Nephron (organoid): ENCODE results near the gene NUP62.
"Not testable (repeated sequence)": the region's sequence is repeated elsewhere in the genome, so short reads cannot be mapped to it uniquely, and the experiment has no call there.

Experiments used
- H3K27ac Mint-ChIP-seq, 3 experiments: 2 replicates each; pipeline ENCODE4 v1.8.0; 2020; ENCODE audit warnings: mixed read lengths in 3 of 3, mild to moderate bottlenecking in 2 of 3, moderate library complexity in 1 of 3
- H3K27me3 Mint-ChIP-seq: 2 replicates; pipeline ENCODE4 v1.8.0; 2021; ENCODE audit warnings: low read depth, mild to moderate bottlenecking, moderate library complexity, mixed read lengths
- H3K36me3 Mint-ChIP-seq: 2 replicates; pipeline ENCODE4 v1.8.0; 2020; ENCODE audit warnings: low read depth, mixed read lengths
- H3K4me1 Mint-ChIP-seq: 2 replicates; pipeline ENCODE4 v1.8.0; 2020; ENCODE audit warnings: mixed read lengths
- H3K4me3 Mint-ChIP-seq, 3 experiments: 2 replicates each; pipeline ENCODE4 v1.8.0; 2020; ENCODE audit warnings: mild to moderate bottlenecking in 3 of 3, mixed read lengths in 3 of 3, moderate library complexity in 2 of 3
- H3K9me3 Mint-ChIP-seq: 2 replicates; pipeline ENCODE4 v1.8.0; 2020; ENCODE audit warnings: mixed read lengths
- TF ChIP-seq, protein P1 (sequence below), 3 experiments: fragments of 200-600 bp; sonication (generic); IDR thresholded peaks; one replicate each; pipeline ENCODE4 v1.5.0; 2021; ENCODE audit warnings: antibody characterized with exemption in 3 of 3; ENCODE audit not compliant: unreplicated experiment in 3 of 3

Gene NUP62

GRCh38 chr19:49949742-49950589 is 20.7 kb upstream of the NUP62 start:
- Mint-ChIP-seq H3K4me3 (peak overlapping the region in 1 of 3 experiments; percentile 3), H3K9me3 (peaks cover 2% of the 10 kb centered on the region), H3K4me1 (peaks cover 47% of the 10 kb centered on the region), H3K27me3 (no peaks in the 10 kb centered on the region), H3K36me3 (no peaks in the 10 kb centered on the region), H3K27ac (peak overlapping the region; percentile 32 to 85 (median 79))
- TF ChIP-seq, protein P1, sequence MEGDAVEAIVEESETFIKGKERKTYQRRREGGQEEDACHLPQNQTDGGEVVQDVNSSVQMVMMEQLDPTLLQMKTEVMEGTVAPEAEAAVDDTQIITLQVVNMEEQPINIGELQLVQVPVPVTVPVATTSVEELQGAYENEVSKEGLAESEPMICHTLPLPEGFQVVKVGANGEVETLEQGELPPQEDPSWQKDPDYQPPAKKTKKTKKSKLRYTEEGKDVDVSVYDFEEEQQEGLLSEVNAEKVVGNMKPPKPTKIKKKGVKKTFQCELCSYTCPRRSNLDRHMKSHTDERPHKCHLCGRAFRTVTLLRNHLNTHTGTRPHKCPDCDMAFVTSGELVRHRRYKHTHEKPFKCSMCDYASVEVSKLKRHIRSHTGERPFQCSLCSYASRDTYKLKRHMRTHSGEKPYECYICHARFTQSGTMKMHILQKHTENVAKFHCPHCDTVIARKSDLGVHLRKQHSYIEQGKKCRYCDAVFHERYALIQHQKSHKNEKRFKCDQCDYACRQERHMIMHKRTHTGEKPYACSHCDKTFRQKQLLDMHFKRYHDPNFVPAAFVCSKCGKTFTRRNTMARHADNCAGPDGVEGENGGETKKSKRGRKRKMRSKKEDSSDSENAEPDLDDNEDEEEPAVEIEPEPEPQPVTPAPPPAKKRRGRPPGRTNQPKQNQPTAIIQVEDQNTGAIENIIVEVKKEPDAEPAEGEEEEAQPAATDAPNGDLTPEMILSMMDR (IDR thresholded peaks at IDR 0.05; ENCODE audit: unreplicated experiment in 3 of 3), result no peak

- peaks cover 2% of the 10 kb centered on the region for H3K9me3 Mint-ChIP-seq
- H3K4me1 Mint-ChIP-seq, result peaks cover 16% of the 10 kb centered on the region
- H3K4me3 Mint-ChIP-seq, result no peak overlapping the region
- H3K36me3 Mint-ChIP-seq, result no peaks in the 10 kb centered on the region
- H3K27me3 Mint-ChIP-seq, result no peaks in the 10 kb centered on the region
- TF ChIP-seq, protein P1 (IDR thresholded peaks at IDR 0.05; ENCODE audit: unreplicated experiment in 3 of 3), result no peak
- no peak overlapping the region for H3K27ac Mint-ChIP-seq
Observed at GRCh38 chr19:49946415-49946814, 17.1 kb upstream of the NUP62 start.

- H3K27ac Mint-ChIP-seq, H3K36me3 Mint-ChIP-seq, H3K4me1 Mint-ChIP-seq, H3K9me3 Mint-ChIP-seq, H3K4me3 Mint-ChIP-seq, H3K27me3 Mint-ChIP-seq: not testable (repeated sequence)
Observed at GRCh38 chr19:49944567-49944966, 15.3 kb upstream of the NUP62 start.

DNA sequence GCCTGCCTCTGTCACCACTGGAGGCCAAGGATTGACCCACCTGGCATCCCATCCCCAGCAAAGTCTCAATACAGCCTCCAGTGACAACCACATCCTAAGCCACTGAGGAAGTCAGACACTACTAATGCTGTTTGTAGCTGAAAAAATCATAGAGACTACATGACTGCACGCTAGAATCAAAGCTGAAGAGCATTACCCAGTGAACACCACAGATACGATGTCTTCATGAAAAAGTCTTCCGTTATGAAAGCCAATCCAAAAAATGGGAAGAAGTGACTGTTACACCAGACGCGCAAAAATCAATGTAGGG is 11.1 kb upstream of the NUP62 start:
- H3K4me1 Mint-ChIP-seq, result no peaks in the 10 kb centered on the region
- no peaks in the 10 kb centered on the region for H3K27me3 Mint-ChIP-seq
- no peak overlapping the region for H3K4me3 Mint-ChIP-seq
- peaks cover 2% of the 10 kb centered on the region for H3K9me3 Mint-ChIP-seq
- peak overlapping the region in 1 of 3 experiments; percentile 21 for H3K27ac Mint-ChIP-seq
- H3K36me3 Mint-ChIP-seq, result no peaks in the 10 kb centered on the region
- TF ChIP-seq, protein P1 (IDR thresholded peaks at IDR 0.05; ENCODE audit: unreplicated experiment in 3 of 3), result no peak

DNA sequence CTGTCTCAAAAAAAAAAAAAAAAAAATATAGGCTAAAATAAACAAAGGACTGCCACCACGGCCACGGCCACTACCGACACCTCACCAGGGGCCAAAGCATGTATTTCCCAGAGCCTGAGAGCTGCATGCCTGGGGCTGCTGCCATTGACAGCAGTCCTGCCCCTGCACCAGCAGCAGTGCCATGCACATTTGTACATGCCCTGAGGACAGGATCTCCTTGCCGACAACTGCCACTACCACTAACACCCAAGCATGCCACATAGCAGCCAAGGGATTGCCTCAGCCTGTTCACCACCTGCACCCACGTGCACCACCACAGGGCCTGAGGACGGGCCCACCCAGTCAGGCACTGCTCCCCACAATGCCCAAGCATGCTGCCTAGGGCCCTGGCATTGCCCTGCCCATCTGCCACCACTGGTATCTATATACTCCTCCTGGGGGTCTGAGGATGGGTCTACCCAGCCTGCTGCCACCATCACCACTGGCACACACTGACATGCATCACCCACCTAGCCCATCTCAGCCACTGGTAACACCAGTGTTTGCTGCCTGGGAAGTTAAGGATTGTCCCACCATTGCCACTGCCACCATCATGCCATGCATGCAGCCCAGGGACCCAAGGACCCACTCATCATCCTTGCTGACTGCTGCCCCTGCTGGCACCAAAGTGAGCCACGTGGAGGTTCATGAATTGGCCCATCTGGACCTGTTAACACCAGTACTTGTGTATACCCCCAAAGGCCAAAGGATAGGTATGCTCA is 10.6 kb upstream of the NUP62 start:
- no peaks in the 10 kb centered on the region for H3K27me3 Mint-ChIP-seq
- TF ChIP-seq, protein P1 (IDR thresholded peaks at IDR 0.05; ENCODE audit: unreplicated experiment in 3 of 3), result no peak
- H3K9me3 Mint-ChIP-seq, result no peaks in the 10 kb centered on the region
- peak overlapping the region in 1 of 3 experiments; percentile 16 for H3K4me3 Mint-ChIP-seq
- H3K27ac Mint-ChIP-seq, result no peak overlapping the region
- H3K4me1 Mint-ChIP-seq, result no peaks in the 10 kb centered on the region
- H3K36me3 Mint-ChIP-seq, result no peaks in the 10 kb centered on the region

DNA sequence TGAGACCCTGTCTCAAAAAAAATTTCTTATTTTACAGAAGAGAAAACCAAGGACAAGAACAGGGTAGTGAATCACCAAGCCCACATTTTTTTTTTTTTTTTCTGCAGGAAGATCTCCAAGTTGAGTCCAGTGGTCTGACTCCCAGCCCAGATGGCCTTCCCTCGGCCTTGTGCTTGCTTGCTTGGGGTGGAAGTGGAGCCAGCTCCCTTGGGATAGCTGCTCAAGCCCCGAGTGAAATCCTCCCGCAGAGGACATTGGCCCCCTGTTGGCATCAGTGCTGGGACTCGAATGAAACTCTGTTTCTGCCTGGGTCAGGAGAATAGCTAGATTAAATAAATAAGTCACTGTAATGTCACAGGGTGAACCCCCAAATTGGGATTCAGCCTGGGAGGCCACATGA is 9.4 kb upstream of the NUP62 start:
- Mint-ChIP-seq H3K27me3 (no peaks in the 10 kb centered on the region), H3K4me3 (no peak overlapping the region), H3K36me3 (peaks cover 1% of the 10 kb centered on the region), H3K4me1 (no peaks in the 10 kb centered on the region), H3K9me3 (no peaks in the 10 kb centered on the region), H3K27ac (no peak overlapping the region)
- TF ChIP-seq, protein P1 (IDR thresholded peaks at IDR 0.05; ENCODE audit: unreplicated experiment in 3 of 3), result no peak
